HCT116 (cell line): ENCODE data around the gene MRGPRX3. TPM values are rescaled to one million over a fixed set of nuclear protein-coding genes. Genes with fewer than 3 reads are reported as not detected.

Experiments used
- ATAC-seq: fragments of 200-7000 bp; cut with Tn5 transposase; 2 replicates; pipeline ENCODE4 v1.9.1; 2020; ENCODE audit warnings: mild to moderate bottlenecking, moderate library complexity
- BruUV-seq: library from RNA; stranded (reverse); fragments of 400-500 nt; replicated peaks from 2 replicates; lab custom pipeline; 2021; lab: Mats Ljungman, UMichigan
- CTCF ChIA-PET: fragments of 300-600 bp; sonication (Branson Sonifier 250); formaldehyde crosslinking; loops from one replicate; lab custom pipeline; 2021; ENCODE audit warnings: antibody characterized with exemption; lab: Charles Lee
- POLR2A ChIA-PET: fragments of 300-600, 350-600 bp; sonication (Branson Sonifier 250); formaldehyde crosslinking; loops from one replicate; lab custom pipeline; 2021; ENCODE audit warnings: antibody characterized with exemption; lab: Charles Lee
- RAD21 ChIA-PET, 2 experiments: fragments of 300-600 bp; sonication (Branson Sonifier 250); formaldehyde crosslinking; loops; one replicate each; lab custom pipeline; 2023; ENCODE audit warnings: low total read pairs in 2 of 2; ENCODE audit not compliant: uncharacterized antibody in 2 of 2, unreplicated experiment in 2 of 2, low non-redundant PET in 1 of 2; lab: Charles Lee
- DNase-seq: peaks from one replicate; pipeline ENCODE4 v3.0.0-alpha.2; 2010; ENCODE audit warnings: low read depth, low spot score
- H2AFZ ChIP-seq: fragments of 200-600 bp; shearing (Covaris generic), sonication (generic); 2 replicates; pipeline ENCODE4 v1.6.1; 2017; ENCODE audit warnings: low read depth, mixed run types, mixed read lengths, antibody characterized with exemption, low read length; ENCODE audit not compliant: poor library complexity, severe bottlenecking
- H3K27ac ChIP-seq: 2 replicates; pipeline ENCODE4 v1.5.1; 2012; ENCODE audit warnings: low read depth, low read length
- H3K27me3 ChIP-seq: fragments of 200-600 bp; sonication (generic); 2 replicates; pipeline ENCODE4 v1.6.1; 2016; ENCODE audit warnings: mixed run types, low read length, mixed read lengths; ENCODE audit not compliant: insufficient read depth
- H3K36me3 ChIP-seq, 2 experiments: fragments of 200-500 bp in 1 of 2; fragments of 200-600 bp in 1 of 2; sonication (Bioruptor generic) in 1 of 2; sonication (generic) in 1 of 2; 2 replicates each; pipeline versions ENCODE4 v1.5.1 to v1.6.1; 2014 to 2016; ENCODE audit warnings: low read length in 2 of 2, inconsistent platforms in 1 of 2, mixed read lengths in 1 of 2, mixed run types in 1 of 2; ENCODE audit not compliant: insufficient read depth in 2 of 2, control insufficient read depth in 1 of 2
- H3K4me1 ChIP-seq, 2 experiments: fragments of 200-600 bp in 1 of 2; sonication (generic) in 1 of 2; 2 replicates each; pipeline versions ENCODE4 v1.5.1 to v1.6.1; 2012 to 2017; ENCODE audit warnings: low read length in 2 of 2, inconsistent platforms in 1 of 2, mild to moderate bottlenecking in 1 of 2, mixed read lengths in 1 of 2, mixed run types in 1 of 2, moderate library complexity in 1 of 2; ENCODE audit not compliant: insufficient read depth in 2 of 2, control insufficient read depth in 1 of 2
- H3K4me2 ChIP-seq: fragments of 200-600 bp; sonication (generic); 2 replicates; pipeline ENCODE4 v1.6.1; 2017; ENCODE audit warnings: mixed run types, low read length, mixed read lengths
- H3K4me3 ChIP-seq, 2 experiments: fragments of 200-600 bp in 1 of 2; sonication (generic) in 1 of 2; replicated peaks in 1 of 2; 2 replicates each; pipeline ENCODE4 v1.5.1; 2011 to 2016; ENCODE audit warnings: low read length in 2 of 2, control low read depth in 1 of 2, low read depth in 1 of 2, mild to moderate bottlenecking in 1 of 2, mixed read lengths in 1 of 2, mixed run types in 1 of 2
- H3K79me2 ChIP-seq: fragments of 200-600 bp; sonication (generic); 2 replicates; pipeline ENCODE4 v1.6.1; 2017; ENCODE audit warnings: mild to moderate bottlenecking, mixed run types, low read length, moderate library complexity, mixed read lengths; ENCODE audit not compliant: insufficient read depth
- H3K9ac ChIP-seq: fragments of 200-600 bp; sonication (generic); 2 replicates; pipeline ENCODE4 v1.6.1; 2016; ENCODE audit warnings: low read length, mixed read lengths
- H3K9me2 ChIP-seq: fragments of 200-600 bp; sonication (generic), shearing (Covaris generic); 2 replicates; pipeline ENCODE4 v1.6.1; 2017; ENCODE audit warnings: mixed run types, mild to moderate bottlenecking, moderate library complexity; ENCODE audit not compliant: insufficient read depth
- H3K9me3 ChIP-seq, 2 experiments: fragments of 200-500 bp in 1 of 2; fragments of 200-600 bp in 1 of 2; sonication (Bioruptor generic) in 1 of 2; sonication (generic) in 1 of 2; 2 replicates each; pipeline ENCODE4 v1.6.1; 2014 to 2017; ENCODE audit warnings: low read length in 2 of 2, mixed read lengths in 2 of 2, inconsistent platforms in 1 of 2, low read depth in 1 of 2, mild to moderate bottlenecking in 1 of 2, mixed run types in 1 of 2, moderate library complexity in 1 of 2; ENCODE audit not compliant: control insufficient read depth in 1 of 2, insufficient read depth in 1 of 2
- H4K20me1 ChIP-seq: fragments of 200-600 bp; sonication (generic), shearing (Covaris generic); 2 replicates; pipeline ENCODE4 v1.6.1; 2017; ENCODE audit warnings: mixed run types, mild to moderate bottlenecking, moderate library complexity; ENCODE audit not compliant: insufficient read depth
- CBX3 ChIP-seq: IDR thresholded peaks from 2 replicates; pipeline ENCODE4 v1.6.1; 2012; ENCODE audit warnings: low read depth
- CEBPB ChIP-seq: IDR thresholded peaks from 2 replicates; pipeline ENCODE4 v1.6.1; 2012; ENCODE audit warnings: low read depth
- CTCF ChIP-seq, 3 experiments: fragments of 200-600 bp in 1 of 3; sonication (generic) in 1 of 3; IDR thresholded peaks in 2 of 3; conservative IDR thresholded peaks in 1 of 3; 2 replicates each; pipeline ENCODE4 v1.5.1; 2012 to 2017; ENCODE audit warnings: low read depth in 2 of 3, low read length in 2 of 3, antibody characterized with exemption in 1 of 3, borderline replicate concordance in 1 of 3, control low read depth in 1 of 3, mild to moderate bottlenecking in 1 of 3, mixed read lengths in 1 of 3, mixed run types in 1 of 3, moderate library complexity in 1 of 3; ENCODE audit not compliant: insufficient read depth in 1 of 3
- EGR1 ChIP-seq: IDR thresholded peaks from 2 replicates; pipeline ENCODE4 v1.6.1; 2012; ENCODE audit warnings: low read depth
- ELF1 ChIP-seq: IDR thresholded peaks from 2 replicates; pipeline ENCODE4 v1.6.1; 2012; ENCODE audit warnings: low read depth, borderline replicate concordance
- EZH2 ChIP-seq: fragments of 200-600 bp; sonication (generic); IDR thresholded peaks from 2 replicates; pipeline ENCODE4 v1.6.1; 2017; ENCODE audit warnings: antibody characterized with exemption, mixed run types
- EZH2phosphoT487 ChIP-seq: fragments of 200-600 bp; IDR thresholded peaks from 2 replicates; pipeline ENCODE4 v1.6.1; 2018; ENCODE audit warnings: antibody characterized with exemption, borderline replicate concordance
- FOSL1 ChIP-seq: IDR thresholded peaks from 2 replicates; pipeline ENCODE4 v1.6.1; 2012; ENCODE audit warnings: low read depth
- MAX ChIP-seq: IDR thresholded peaks from 2 replicates; pipeline ENCODE4 v1.6.1; 2012
- POLR2A ChIP-seq: IDR thresholded peaks from 2 replicates; pipeline ENCODE4 v1.7.0; 2011; ENCODE audit warnings: borderline replicate concordance; ENCODE audit not compliant: insufficient read depth, insufficient read length; ENCODE audit errors: extremely low read depth
- REST ChIP-seq: IDR thresholded peaks from 2 replicates; pipeline ENCODE4 v1.6.1; 2012; ENCODE audit warnings: low read depth
- SP1 ChIP-seq: IDR thresholded peaks from 2 replicates; pipeline ENCODE4 v1.6.1; 2012; ENCODE audit warnings: low read depth
- SRF ChIP-seq: IDR thresholded peaks from 2 replicates; pipeline ENCODE4 v1.6.1; 2012; ENCODE audit warnings: low read depth
- TCF7L2 ChIP-seq: IDR thresholded peaks from 2 replicates; pipeline ENCODE4 v1.7.0; 2011; ENCODE audit warnings: borderline replicate concordance, inconsistent platforms; ENCODE audit not compliant: insufficient read depth, insufficient read length; ENCODE audit errors: extremely low read depth
- YY1 ChIP-seq: IDR thresholded peaks from 2 replicates; pipeline ENCODE4 v1.6.1; 2011; ENCODE audit warnings: low read length, low read depth, moderate library complexity, mild to moderate bottlenecking; ENCODE audit not compliant: insufficient replicate concordance; ENCODE audit errors: extremely low read depth
- ZBTB33 ChIP-seq: IDR thresholded peaks from 2 replicates; pipeline ENCODE4 v1.6.1; 2011; ENCODE audit warnings: mild to moderate bottlenecking, low read length, moderate library complexity; ENCODE audit not compliant: insufficient replicate concordance; ENCODE audit errors: extremely low read depth
- ZFX ChIP-seq: fragments of 450-650 bp; IDR thresholded peaks from 2 replicates; pipeline ENCODE4 v1.6.1; 2017
- ZNF274 ChIP-seq: fragments of 200-500 bp; sonication (Bioruptor generic); IDR thresholded peaks from 2 replicates; pipeline ENCODE4 v1.6.1; 2014; ENCODE audit warnings: mild to moderate bottlenecking, low read depth, low read length, inconsistent platforms
- intact Hi-C: fragments of 100-400 bp; cut with micrococcal nuclease; formaldehyde crosslinking; loops from 2 replicates; pipeline ENCODE4 v1.10.0; 2022
- total RNA-seq: library from RNA; stranded (reverse); gene quantifications from one replicate; pipeline ENCODE4 v1.2.1, GENCODE V29; 2021; ENCODE audit not compliant: unreplicated experiment

MRGPRX3 gene
- total RNA-seq, 1 experiment from 2014 or later, result not detected

GRCh38 chr11:18105802-18106574, 26.4 kb upstream of the MRGPRX3 start, which contains the start of gene SAAL1:
Gene SAAL1 (minus strand): TSS chr11:18106082. CDS start chr11:18106041, 41 bp downstream.
- Histone ChIP-seq H3K4me1 (peaks cover 7 to 14% of the 10 kb centered on the region in 2 experiments), H3K36me3 (peaks cover 15 to 21% of the 10 kb centered on the region in 2 experiments; a peak in 3 of 4 replicates), H3K79me2 (peaks cover 39% of the 10 kb centered on the region), H4K20me1 (no peaks in the 10 kb centered on the region), H3K27ac (peak within 1 kb of the TSS; percentile 61; the same call in 1 of the 2 replicates), H3K4me3 (peak within 1 kb of the TSS; percentile 95 to 96), H3K4me2 (peak within 1 kb of the TSS; percentile 84), H2AFZ (peak within 1 kb of the TSS; percentile 45), H3K9me3 (no peaks in the 10 kb centered on the region), H3K9me2 (no peaks in the 10 kb centered on the region), H3K27me3 (no peaks in the 10 kb centered on the region), H3K9ac (peak within 1 kb of the TSS; percentile 86)
- CTCF ChIA-PET, result interaction anchor here (0.6 to 2.2 kb wide), 7 partner anchors 8 to 375 kb away, joined by 3 to 19 read pairs (median 5); no protein-coding TSS in a partner anchor
- intact Hi-C loops, result loop anchor here (5.0 kb wide), 1 partner anchor 114 kb away; no protein-coding TSS in a partner anchor
- RAD21 ChIA-PET, result interaction anchor here (0.6 to 1.1 kb wide), 3 partner anchors 9 to 69 kb away, joined by 3 to 4 read pairs (median 3); no protein-coding TSS in a partner anchor
- ATAC-seq (peak; percentile 98), DNase-seq (peak; percentile 74)
- no TSS peak for BruUV-seq
- POLR2A ChIA-PET, result interaction anchor here (1.4 kb wide), 1 partner anchor 9 kb away, joined by 4 read pairs; no protein-coding TSS in a partner anchor
- TF ChIP-seq TCF7L2 (peak; percentile 49), CEBPB (no peak), ZFX (peak; percentile 82), ZBTB33 (no peak), YY1 (peak; percentile 34), ZNF274 (no peak), EZH2phosphoT487 (no peak), CTCF (IDR thresholded peaks at IDR 0.05 in 2 of 3, conservative IDR thresholded peaks at IDR 0.05 in 1 of 3; ENCODE audit: borderline replicate concordance in 1 of 3, insufficient read depth in 1 of 3, low read depth in 2 of 3, low read length in 2 of 3) (peak; percentile 58 to 82 (median 81)), FOSL1 (no peak), SRF (no peak), POLR2A (peak; percentile 48), EGR1 (no peak), MAX (peak; percentile 69), EZH2 (no peak), CBX3 (peak; percentile 81; the same call in 1 of the 2 replicates), SP1 (no peak; the same call in 1 of the 2 replicates), REST (no peak), ELF1 (peak; percentile 42; the same call in 1 of the 2 replicates)
